ENCODE results near the gene HACL1. TPM values are rescaled to one million over a fixed set of nuclear protein-coding genes. Genes with fewer than 3 reads are reported as not detected.

Gene HACL1
- total and polyA plus RNA-seq, 10 of the 15 experiments (the other 5 are each of a cell fraction or from before 2014, with no cell fraction given), result 19.4 to 48.7 (median 30.1) TPM

DNA sequence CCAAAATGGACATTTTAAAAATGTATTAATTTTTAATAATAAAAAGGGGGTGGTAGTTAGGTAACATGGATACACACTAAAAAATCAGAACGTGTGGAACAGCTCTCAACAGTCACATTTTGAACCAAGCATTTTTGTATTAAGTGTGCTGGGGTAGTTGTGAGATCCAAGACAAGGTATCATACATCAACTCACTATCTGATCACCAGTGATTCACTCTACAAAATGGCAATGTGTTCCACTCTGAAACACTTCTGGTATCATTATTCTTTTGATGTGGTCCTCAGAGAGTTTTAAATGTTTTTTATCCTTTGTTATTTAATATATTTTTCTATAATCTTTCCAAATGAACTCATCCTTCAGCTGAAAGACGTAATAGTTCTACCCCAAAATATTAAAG, 5.4 kb downstream of the HACL1 start:
- in situ Hi-C loops (cut with MboI) (no loop called here), intact Hi-C loops (cut with micrococcal nuclease; ENCODE audit: unreplicated experiment) (no loop called here)
- Histone ChIP-seq H3K9ac (ENCODE audit: control insufficient read depth, insufficient read depth, low read length) (no peak overlapping the region), H3K9me3 (replicated peaks; ENCODE audit: control insufficient read depth, insufficient read depth, low read length) (no peaks in the 10 kb centered on the region), H3K4me1 (ENCODE audit: control insufficient read depth, insufficient read depth, low read length) (no peaks in the 10 kb centered on the region), H3K27me3 (replicated peaks in 1 of 2; ENCODE audit: control insufficient read depth in 2 of 2, insufficient read depth in 2 of 2, low read length in 1 of 2) (no peaks in the 10 kb centered on the region), H3K4me2 (ENCODE audit: control insufficient read depth, insufficient read depth) (no peak overlapping the region), H3K4me3 (no peak overlapping the region), H3K27ac (ENCODE audit: control insufficient read depth, insufficient read depth) (no peak overlapping the region), H3K36me3 (ENCODE audit: control insufficient read depth in 2 of 2, insufficient read depth in 2 of 2, low read length in 1 of 2) (peaks cover 0 to 3% of the 10 kb centered on the region in 2 experiments; a peak in 2 of 4 replicates), H3K79me2 (ENCODE audit: control insufficient read depth, insufficient read depth, low read length) (peaks cover 10% of the 10 kb centered on the region), H2AFZ (ENCODE audit: control insufficient read depth, low read depth, low read length) (no peak overlapping the region), H4K20me1 (ENCODE audit: control insufficient read depth, insufficient read depth) (no peaks in the 10 kb centered on the region)
- 93% methylated on average over 2 of the region's 2 CpGs for WGBS (ENCODE audit: insufficient coverage, insufficient replicate concordance, low lambda C conversion rate, missing lambda C conversion rate)
- no peak for FAIRE-seq
- ChIA-PET CTCF (interaction anchor here (1.2 kb wide), 1 partner anchor 10 kb away, joined by 3 read pairs; no protein-coding TSS in a partner anchor), POLR2A (interaction anchor here (0.7 kb wide), 1 partner anchor 180 kb away, joined by 8 read pairs; no protein-coding TSS in a partner anchor), RAD21 (ENCODE audit: unreplicated experiment) (no interaction called here), SMC1A (ENCODE audit: uncharacterized antibody, unreplicated experiment) (interaction anchor here (1.4 kb wide), 1 partner anchor 10 kb away, joined by 3 read pairs; no protein-coding TSS in a partner anchor)
- no peak for ATAC-seq
- TF ChIP-seq LARP7 (IDR thresholded peaks at IDR 0.05) (no peak), BMI1 (IDR thresholded peaks at IDR 0.05; ENCODE audit: borderline replicate concordance) (no peak), YY1 (IDR thresholded peaks at IDR 0.05; ENCODE audit: low read depth, low read length) (no peak), ASH2L (IDR thresholded peaks at IDR 0.05; ENCODE audit: borderline replicate concordance, low read depth) (no peak), NR2C2 (IDR thresholded peaks at IDR 0.05; ENCODE audit: borderline replicate concordance, control insufficient read depth, insufficient read length, low read depth) (no peak), MTA2 (IDR thresholded peaks at IDR 0.05; ENCODE audit: low read depth) (no peak), SUZ12 (IDR thresholded peaks at IDR 0.05; ENCODE audit: unreplicated experiment) (no peak)
- TF ChIP-seq, protein P1, sequence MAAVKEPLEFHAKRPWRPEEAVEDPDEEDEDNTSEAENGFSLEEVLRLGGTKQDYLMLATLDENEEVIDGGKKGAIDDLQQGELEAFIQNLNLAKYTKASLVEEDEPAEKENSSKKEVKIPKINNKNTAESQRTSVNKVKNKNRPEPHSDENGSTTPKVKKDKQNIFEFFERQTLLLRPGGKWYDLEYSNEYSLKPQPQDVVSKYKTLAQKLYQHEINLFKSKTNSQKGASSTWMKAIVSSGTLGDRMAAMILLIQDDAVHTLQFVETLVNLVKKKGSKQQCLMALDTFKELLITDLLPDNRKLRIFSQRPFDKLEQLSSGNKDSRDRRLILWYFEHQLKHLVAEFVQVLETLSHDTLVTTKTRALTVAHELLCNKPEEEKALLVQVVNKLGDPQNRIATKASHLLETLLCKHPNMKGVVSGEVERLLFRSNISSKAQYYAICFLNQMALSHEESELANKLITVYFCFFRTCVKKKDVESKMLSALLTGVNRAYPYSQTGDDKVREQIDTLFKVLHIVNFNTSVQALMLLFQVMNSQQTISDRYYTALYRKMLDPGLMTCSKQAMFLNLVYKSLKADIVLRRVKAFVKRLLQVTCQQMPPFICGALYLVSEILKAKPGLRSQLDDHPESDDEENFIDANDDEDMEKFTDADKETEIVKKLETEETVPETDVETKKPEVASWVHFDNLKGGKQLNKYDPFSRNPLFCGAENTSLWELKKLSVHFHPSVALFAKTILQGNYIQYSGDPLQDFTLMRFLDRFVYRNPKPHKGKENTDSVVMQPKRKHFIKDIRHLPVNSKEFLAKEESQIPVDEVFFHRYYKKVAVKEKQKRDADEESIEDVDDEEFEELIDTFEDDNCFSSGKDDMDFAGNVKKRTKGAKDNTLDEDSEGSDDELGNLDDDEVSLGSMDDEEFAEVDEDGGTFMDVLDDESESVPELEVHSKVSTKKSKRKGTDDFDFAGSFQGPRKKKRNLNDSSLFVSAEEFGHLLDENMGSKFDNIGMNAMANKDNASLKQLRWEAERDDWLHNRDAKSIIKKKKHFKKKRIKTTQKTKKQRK (IDR thresholded peaks at IDR 0.05; ENCODE audit: low read depth, low read length), result no peak
- TF ChIP-seq, protein P2, sequence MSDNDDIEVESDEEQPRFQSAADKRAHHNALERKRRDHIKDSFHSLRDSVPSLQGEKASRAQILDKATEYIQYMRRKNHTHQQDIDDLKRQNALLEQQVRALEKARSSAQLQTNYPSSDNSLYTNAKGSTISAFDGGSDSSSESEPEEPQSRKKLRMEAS (IDR thresholded peaks at IDR 0.05; ENCODE audit: low read depth, low read length), result no peak
- TF ChIP-seq, protein P3, sequence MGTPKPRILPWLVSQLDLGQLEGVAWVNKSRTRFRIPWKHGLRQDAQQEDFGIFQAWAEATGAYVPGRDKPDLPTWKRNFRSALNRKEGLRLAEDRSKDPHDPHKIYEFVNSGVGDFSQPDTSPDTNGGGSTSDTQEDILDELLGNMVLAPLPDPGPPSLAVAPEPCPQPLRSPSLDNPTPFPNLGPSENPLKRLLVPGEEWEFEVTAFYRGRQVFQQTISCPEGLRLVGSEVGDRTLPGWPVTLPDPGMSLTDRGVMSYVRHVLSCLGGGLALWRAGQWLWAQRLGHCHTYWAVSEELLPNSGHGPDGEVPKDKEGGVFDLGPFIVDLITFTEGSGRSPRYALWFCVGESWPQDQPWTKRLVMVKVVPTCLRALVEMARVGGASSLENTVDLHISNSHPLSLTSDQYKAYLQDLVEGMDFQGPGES (IDR thresholded peaks at IDR 0.05), result no peak
- DNase-seq (ENCODE audit: low read depth, low spot score), result no peak
- no TSS peak for BruUV-seq (replicated peaks)

Data from GM12878 (cell line).